Activated naive CD8-positive, alpha-beta T cell (primary cell): ENCODE data around the gene SPTLC2.

Experiments
- H3K27ac Mint-ChIP-seq: one replicate; pipeline ENCODE4 v1.8.0; 2021; ENCODE audit warnings: mixed read lengths
- H3K27me3 Mint-ChIP-seq: one replicate; pipeline ENCODE4 v1.8.0; 2021; ENCODE audit warnings: mixed read lengths
- H3K36me3 Mint-ChIP-seq: one replicate; pipeline ENCODE4 v1.8.0; 2021; ENCODE audit warnings: mixed read lengths
- H3K4me1 Mint-ChIP-seq: one replicate; pipeline ENCODE4 v1.8.0; 2021; ENCODE audit warnings: low read depth, mixed read lengths
- H3K4me3 Mint-ChIP-seq: one replicate; pipeline ENCODE4 v1.8.0; 2021; ENCODE audit warnings: mild to moderate bottlenecking, mixed read lengths
- H3K9me3 Mint-ChIP-seq: one replicate; pipeline ENCODE4 v1.8.0; 2021; ENCODE audit warnings: low read depth, mixed read lengths

The SPTLC2 gene

GRCh38 chr14:77470224-77470870 lies 146.1 kb downstream of the SPTLC2 start:
- Mint-ChIP-seq H3K36me3 (peaks cover 1% of the 10 kb centered on the region), H3K27me3 (no peaks in the 10 kb centered on the region), H3K27ac (no peak overlapping the region), H3K9me3 (no peaks in the 10 kb centered on the region), H3K4me3 (no peak overlapping the region), H3K4me1 (no peaks in the 10 kb centered on the region)

DNA sequence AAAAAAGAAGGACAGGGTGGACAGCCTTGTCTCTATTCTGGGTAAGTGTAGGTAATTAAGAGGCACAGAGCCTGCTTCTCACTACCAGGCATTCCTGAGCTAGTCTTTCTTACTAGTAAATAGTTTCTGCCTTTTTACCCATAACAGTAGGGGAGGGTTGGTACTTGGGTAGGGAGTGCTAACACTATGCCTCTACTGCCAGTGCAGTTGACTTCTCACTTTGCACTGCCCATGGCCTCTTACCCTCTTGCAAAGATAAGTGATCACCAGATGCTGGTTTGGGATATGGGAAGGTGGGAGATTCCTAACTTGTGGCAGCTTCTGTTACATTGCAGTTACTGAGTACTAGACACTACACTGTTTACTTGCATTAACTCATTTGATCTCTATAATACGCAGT lies 146.9 kb downstream of the SPTLC2 start:
- H3K4me3 Mint-ChIP-seq, result no peak overlapping the region
- no peaks in the 10 kb centered on the region for H3K27me3 Mint-ChIP-seq
- peaks cover 4% of the 10 kb centered on the region for H3K36me3 Mint-ChIP-seq
- H3K4me1 Mint-ChIP-seq, result no peaks in the 10 kb centered on the region
- H3K9me3 Mint-ChIP-seq, result no peaks in the 10 kb centered on the region
- no peak overlapping the region for H3K27ac Mint-ChIP-seq

DNA sequence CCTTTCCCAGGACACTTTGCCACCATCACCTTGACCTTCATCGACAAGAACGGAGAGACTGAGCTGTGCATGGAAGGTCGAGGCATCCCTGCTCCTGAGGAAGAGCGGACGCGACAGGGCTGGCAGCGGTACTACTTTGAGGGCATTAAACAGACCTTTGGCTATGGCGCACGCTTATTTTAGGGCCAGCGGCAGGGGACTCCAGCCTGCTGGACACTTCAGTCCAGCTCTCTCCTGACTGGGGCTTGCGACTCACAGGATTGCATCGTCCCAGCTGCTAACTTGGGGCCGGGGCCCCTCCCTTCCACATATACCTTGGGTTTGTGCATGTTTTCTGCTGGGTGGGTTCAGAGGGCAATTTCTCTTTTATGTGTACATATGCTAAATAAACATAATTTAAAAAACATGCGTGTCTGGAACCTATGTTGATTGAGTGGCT lies 147.4 kb downstream of the SPTLC2 start:
- no peaks in the 10 kb centered on the region for H3K27me3 Mint-ChIP-seq
- no peaks in the 10 kb centered on the region for H3K9me3 Mint-ChIP-seq
- H3K4me3 Mint-ChIP-seq, result no peak overlapping the region
- H3K4me1 Mint-ChIP-seq, result no peaks in the 10 kb centered on the region
- no peak overlapping the region for H3K27ac Mint-ChIP-seq
- peaks cover 4% of the 10 kb centered on the region for H3K36me3 Mint-ChIP-seq

- H3K4me1 Mint-ChIP-seq, result no peaks in the 10 kb centered on the region
- H3K9me3 Mint-ChIP-seq, result no peaks in the 10 kb centered on the region
- peaks cover 4% of the 10 kb centered on the region for H3K36me3 Mint-ChIP-seq
- no peak overlapping the region for H3K4me3 Mint-ChIP-seq
- no peak overlapping the region for H3K27ac Mint-ChIP-seq
- no peaks in the 10 kb centered on the region for H3K27me3 Mint-ChIP-seq
Observed at GRCh38 chr14:77467801-77468200, 148.6 kb downstream of the SPTLC2 start.

DNA sequence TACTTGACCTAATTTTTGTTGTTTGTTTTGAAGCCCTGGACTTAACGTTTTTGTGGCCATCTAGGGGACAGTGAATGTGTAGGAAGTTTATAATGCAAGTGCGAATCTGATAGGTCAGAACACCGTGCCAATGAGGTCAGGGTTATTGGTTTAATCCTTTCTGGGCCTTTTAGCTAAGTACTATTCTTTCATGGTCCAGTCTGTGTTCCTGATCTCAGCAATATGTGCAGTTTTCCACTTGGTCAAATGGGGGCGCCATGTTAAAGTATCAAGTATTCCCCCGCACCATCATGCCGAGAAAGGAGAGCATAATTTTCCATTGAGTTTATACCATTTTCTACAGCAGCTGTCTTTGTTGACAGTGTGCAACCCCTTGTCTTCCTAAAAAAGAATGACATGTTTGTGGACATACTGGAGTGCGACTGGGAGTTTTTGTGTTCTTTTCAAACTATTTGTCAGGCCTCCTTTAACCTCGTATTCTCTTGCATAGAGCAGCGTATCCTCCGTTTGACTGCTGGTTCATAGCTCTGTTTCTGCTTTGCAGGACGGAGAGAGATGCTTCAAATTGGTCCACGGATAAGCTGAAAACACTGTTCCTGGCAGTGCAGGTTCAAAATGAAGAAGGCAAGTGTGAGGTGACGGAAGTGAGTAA lies 157.2 kb downstream of the SPTLC2 start:
- peaks cover 20% of the 10 kb centered on the region for H3K36me3 Mint-ChIP-seq
- H3K27me3 Mint-ChIP-seq, result no peaks in the 10 kb centered on the region
- H3K9me3 Mint-ChIP-seq, result no peaks in the 10 kb centered on the region
- H3K4me3 Mint-ChIP-seq, result peak overlapping the region; percentile 100
- peaks cover 43% of the 10 kb centered on the region for H3K4me1 Mint-ChIP-seq
- H3K27ac Mint-ChIP-seq, result peak overlapping the region; percentile 100

- Mint-ChIP-seq H3K9me3 (no peaks in the 10 kb centered on the region), H3K4me1 (peaks cover 43% of the 10 kb centered on the region), H3K27me3 (no peaks in the 10 kb centered on the region), H3K36me3 (peaks cover 20% of the 10 kb centered on the region), H3K4me3 (peak overlapping the region; percentile 100), H3K27ac (peak overlapping the region; percentile 100)
Observed at GRCh38 chr14:77458249-77458950, 158.0 kb downstream of the SPTLC2 start.

DNA sequence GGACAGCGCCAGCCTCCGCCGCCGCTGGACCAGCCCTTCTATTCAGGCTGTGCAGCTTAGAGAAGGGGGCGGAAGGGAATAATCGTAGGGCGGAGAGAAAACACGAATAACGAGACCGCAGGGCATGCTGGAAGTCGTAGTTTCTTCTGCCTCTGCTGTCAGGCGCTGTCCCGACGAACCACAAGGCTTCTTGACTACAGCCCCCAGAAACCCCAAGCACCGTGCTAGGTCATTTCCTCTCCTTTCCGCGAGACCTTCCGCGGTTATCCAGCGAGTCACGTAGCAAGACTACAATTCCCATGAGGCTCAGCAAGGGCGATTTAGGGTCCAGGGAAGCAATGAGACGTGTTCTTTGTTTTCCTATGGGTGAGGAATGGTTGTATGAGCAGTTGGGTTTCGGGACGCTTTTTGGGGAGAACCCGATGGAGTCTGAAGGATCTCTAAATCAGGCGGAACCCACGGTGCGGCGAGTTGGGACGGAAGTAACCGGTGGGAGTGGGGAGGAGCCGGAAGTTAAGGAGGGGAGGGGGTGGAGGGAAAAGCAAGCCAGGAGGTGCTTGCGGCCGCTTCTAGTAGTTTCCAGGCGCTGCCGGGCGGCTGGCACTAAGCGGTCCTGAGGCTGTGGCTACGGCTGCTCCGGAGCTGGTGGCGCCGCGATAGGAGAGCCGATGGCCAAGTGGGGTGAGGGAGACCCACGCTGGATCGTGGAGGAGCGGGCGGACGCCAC lies 158.8 kb downstream of the SPTLC2 start, which contains the start of the genes AHSA1 and VIPAS39:
Gene AHSA1, plus strand, starts transcription at position 572 of the 727 bp plus-strand sequence. Its CDS starts 97 bp downstream, at position 669.
Gene VIPAS39, minus strand, starts transcription at position 80 of the 727 bp plus-strand sequence. CDS start 3,499 bp downstream, outside the sequence.
- H3K4me3 Mint-ChIP-seq, result peak within 1 kb of the TSS; percentile 100
- peaks cover 22% of the 10 kb centered on the region for H3K36me3 Mint-ChIP-seq
- H3K9me3 Mint-ChIP-seq, result no peaks in the 10 kb centered on the region
- peaks cover 43% of the 10 kb centered on the region for H3K4me1 Mint-ChIP-seq
- no peaks in the 10 kb centered on the region for H3K27me3 Mint-ChIP-seq
- H3K27ac Mint-ChIP-seq, result peak within 1 kb of the TSS; percentile 100

- Mint-ChIP-seq H3K27ac (peak overlapping the region; percentile 100), H3K9me3 (no peaks in the 10 kb centered on the region), H3K4me3 (peak overlapping the region; percentile 100), H3K36me3 (peaks cover 23% of the 10 kb centered on the region), H3K27me3 (no peaks in the 10 kb centered on the region), H3K4me1 (peaks cover 43% of the 10 kb centered on the region)
Observed at GRCh38 chr14:77457115-77457521, 159.3 kb downstream of the SPTLC2 start.
